ENCODE results near the gene HBD. TPM values are rescaled to one million over a fixed set of nuclear protein-coding genes. Genes with fewer than 3 reads are reported as not detected.
A peak's percentile ranks its signal among the peaks of the same experiment; 100 is the strongest.

Gene HBD
- total and polyA plus RNA-seq, 9 of the 15 experiments (the other 6 are each of a cell fraction or from before 2014, with no cell fraction given), result 11.8 to 169 (median 36.0) TPM

- FAIRE-seq (peak; percentile 35), ATAC-seq (peak; percentile 82), DNase-seq (ENCODE audit: extremely low read depth in 1 of 4, low spot score in 3 of 4) (peak; percentile 36 to 69 (median 52))
- POLR2A ChIA-PET, result interaction anchor here (0.5 to 1.3 kb wide), 7 partner anchors 11 to 1354 kb away, joined by 3 to 8 read pairs (median 3); no protein-coding TSS in a partner anchor
- Histone ChIP-seq H3K79me2 (ENCODE audit: control insufficient read depth, insufficient read depth, low read length) (no peaks in the 10 kb centered on the region), H3K4me2 (ENCODE audit: insufficient read depth, low read length) (peak overlapping the region; percentile 75), H3K27ac (ENCODE audit: extremely low read depth, low read depth, low read length) (peak overlapping the region; percentile 79), H3K4me3 (no peak overlapping the region), H3K36me3 (ENCODE audit: control insufficient read depth, insufficient read depth, low read length) (no peaks in the 10 kb centered on the region), H3K9me3 (replicated peaks; ENCODE audit: control insufficient read depth, insufficient read depth, low read depth, low read length) (no peaks in the 10 kb centered on the region), H3K27me3 (ENCODE audit: control insufficient read depth in 2 of 2, insufficient read depth in 2 of 2, low read length in 2 of 2) (no peaks in the 10 kb centered on the region), H3K4me1 (replicated peaks in 1 of 2; ENCODE audit: control insufficient read depth in 2 of 2, insufficient read depth in 2 of 2, low read length in 2 of 2) (peaks cover 9 to 17% of the 10 kb centered on the region in 2 experiments; a peak in 4 of 5 replicates), H3K9ac (ENCODE audit: insufficient read depth in 1 of 2, low read depth in 2 of 2, low read length in 2 of 2) (peak overlapping the region; percentile 52 to 62; a peak in 3 of 4 replicates), H3K9me1 (ENCODE audit: control insufficient read depth, insufficient read depth, low read length) (no peaks in the 10 kb centered on the region), H2AFZ (ENCODE audit: low read depth, low read length) (peak overlapping the region; percentile 95), H4K20me1 (replicated peaks; ENCODE audit: control insufficient read depth, insufficient read depth, low read length) (no peaks in the 10 kb centered on the region)
- no TSS peak for BruUV-seq (replicated peaks)
- intact Hi-C loops (cut with micrococcal nuclease) (no loop called here), in situ Hi-C loops (cut with MboI) (no loop called here)
- WGBS (ENCODE audit: insufficient coverage, low coverage, missing lambda C conversion rate), result 3% methylated on average over 6 of the region's 6 CpGs
- CTCF ChIA-PET (ENCODE audit: low intra/inter-chr PET ratio), result no interaction called here
- TF ChIP-seq CC2D1A (IDR thresholded peaks at IDR 0.05) (no peak), FOXA1 (IDR thresholded peaks at IDR 0.05; ENCODE audit: borderline replicate concordance) (no peak), FOXM1 (IDR thresholded peaks at IDR 0.05; ENCODE audit: low read depth) (peak; percentile 29; the same call in 1 of the 2 replicates), FOXM1 (CRISPR knock-in tag; IDR thresholded peaks at IDR 0.05; ENCODE audit: low read depth) (no peak), CAMTA2 (CRISPR knock-in tag; conservative IDR thresholded peaks at IDR 0.05) (no peak), SMAD1 (IDR thresholded peaks at IDR 0.05; ENCODE audit: low read depth, low read length, partially characterized antibody) (no peak), AFF1 (IDR thresholded peaks at IDR 0.05; ENCODE audit: low read depth in 1 of 2, partially characterized antibody in 2 of 2) (peak in 1 of 2 experiments; percentile 8), CEBPG (CRISPR knock-in tag; IDR thresholded peaks at IDR 0.05) (no peak), CEBPG (tag; conservative IDR thresholded peaks at IDR 0.05 in 1 of 2, IDR thresholded peaks at IDR 0.05 in 1 of 2) (no peak), CBX3 (IDR thresholded peaks at IDR 0.05; ENCODE audit: borderline replicate concordance in 1 of 2, low read length in 2 of 2) (no peak), SRF (CRISPR knock-in tag; IDR thresholded peaks at IDR 0.05) (no peak), SMAD2 (IDR thresholded peaks at IDR 0.05; ENCODE audit: low read depth, low read length) (no peak), PCBP1 (IDR thresholded peaks at IDR 0.05; ENCODE audit: low read depth, low read length, poor library complexity, severe bottlenecking) (no peak), ZNF140 (CRISPR knock-in tag; IDR thresholded peaks at IDR 0.05) (no peak; the same call in 1 of the 2 replicates), PURB (CRISPR knock-in tag; IDR thresholded peaks at IDR 0.05; ENCODE audit: low read depth) (no peak), ZNF431 (CRISPR knock-in tag; IDR thresholded peaks at IDR 0.05) (no peak), SNRNP70 (optimal IDR thresholded peaks at IDR 0.05; ENCODE audit: low read depth, low read length) (no peak), RFX1 (IDR thresholded peaks at IDR 0.05) (no peak)
Measured at GRCh38 chr11:5224538-5225479, 9.5 kb downstream of the HBD start.

Measured in K562 (cell line).